Measurements from ENCODE around the gene PRPS2. TPM values are rescaled to one million over a fixed set of nuclear protein-coding genes. Genes with fewer than 3 reads are reported as not detected.
A peak's percentile ranks its signal among the peaks of the same experiment; 100 is the strongest.

PRPS2 gene
- total and polyA plus RNA-seq, 2 donors (not counting 3 experiments of a cell fraction or from before 2014, with no cell fraction given): 15.9 to 36.7 TPM

GRCh38 chrX:12792711-12793110, 1.5 kb downstream of the PRPS2 start:
- Histone ChIP-seq H4K20me1 (replicated peaks; ENCODE audit: control insufficient read depth, extremely low read depth, insufficient read depth, low read length) (no peaks in the 10 kb centered on the region), H3K9me1 (replicated peaks; ENCODE audit: control insufficient read depth, extremely low read depth, insufficient read depth, low read length) (no peaks in the 10 kb centered on the region), H2AFZ (ENCODE audit: low read depth, low read length) (no peak overlapping the region), H3K9me3 (replicated peaks; ENCODE audit: control insufficient read depth, insufficient read depth, low read length) (no peaks in the 10 kb centered on the region), H3K79me2 (ENCODE audit: control insufficient read depth, insufficient read depth, low read length) (peaks cover 15% of the 10 kb centered on the region), H3K4me3 (replicated peaks in 1 of 3; ENCODE audit: insufficient read depth in 1 of 3, low read depth in 1 of 3, low read length in 3 of 3) (no peak overlapping the region), H3K4me1 (ENCODE audit: control insufficient read depth, extremely low read depth, insufficient read depth, low read length) (peaks cover 5% of the 10 kb centered on the region), H3K9ac (replicated peaks; ENCODE audit: extremely low read depth, insufficient read depth, low read length) (no peak overlapping the region), H3K36me3 (ENCODE audit: control insufficient read depth in 2 of 2, extremely low read depth in 1 of 2, insufficient read depth in 2 of 2, low read length in 2 of 2) (no peaks in the 10 kb centered on the region), H3K27ac (ENCODE audit: insufficient read depth, low read depth, low read length) (no peak overlapping the region), H3K27me3 (ENCODE audit: control insufficient read depth in 2 of 2, insufficient read depth in 2 of 2, low read length in 2 of 2) (peaks cover 0 to 5% of the 10 kb centered on the region in 2 experiments), H3K4me2 (ENCODE audit: insufficient read depth, low read length) (peak overlapping the region; percentile 89)
- no peak for DNase-seq (ENCODE audit: low read depth, low spot score)
- FAIRE-seq: peak; percentile 55
- BruUV-seq (replicated peaks): TSS peak; percentile 33
- TF ChIP-seq POLR2AphosphoS5 (IDR thresholded peaks at IDR 0.05; ENCODE audit: insufficient read depth, low read depth, low read length): no peak
- TF ChIP-seq FOS (IDR thresholded peaks at IDR 0.05; ENCODE audit: borderline replicate concordance, insufficient read depth, low read length): no peak
- TF ChIP-seq CTCF (IDR thresholded peaks at IDR 0.05; ENCODE audit: extremely low read depth in 1 of 2, insufficient read depth in 1 of 2, low read depth in 1 of 2, low read length in 2 of 2): no peak
- TF ChIP-seq GATA2 (IDR thresholded peaks at IDR 0.05; ENCODE audit: insufficient read depth, insufficient read length, low read depth, low read length): no peak
- TF ChIP-seq, protein P1, sequence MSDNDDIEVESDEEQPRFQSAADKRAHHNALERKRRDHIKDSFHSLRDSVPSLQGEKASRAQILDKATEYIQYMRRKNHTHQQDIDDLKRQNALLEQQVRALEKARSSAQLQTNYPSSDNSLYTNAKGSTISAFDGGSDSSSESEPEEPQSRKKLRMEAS (IDR thresholded peaks at IDR 0.05; ENCODE audit: insufficient read depth, insufficient read length): no peak
- TF ChIP-seq JUN (IDR thresholded peaks at IDR 0.05; ENCODE audit: borderline replicate concordance, insufficient read depth, insufficient read length, low read depth): no peak
- no peak for TF ChIP-seq POLR2A (IDR thresholded peaks at IDR 0.05; ENCODE audit: low read depth, low read length)
- ChIA-PET POLR2A (no interaction called here), CTCF (no interaction called here)
- intact Hi-C loops (cut with micrococcal nuclease) (no loop called here), dilution Hi-C loops (cut with MboI; ENCODE audit: extremely low pct_ligation_motif_present, low sequenced_read_pairs) (no loop called here)

All from endothelial cell of umbilical vein (primary cell).